ENCODE data around the gene ZNF205.

Gene ZNF205

GRCh38 chr16:3085868-3086595, 26.4 kb upstream of the ZNF205 start:
- Histone ChIP-seq H3K4me1 (ENCODE audit: control insufficient read depth, insufficient read depth, low read length, poor library complexity, severe bottlenecking) (peaks cover 8% of the 10 kb centered on the region), H3K9me3 (ENCODE audit: control insufficient read depth, low read length) (no peaks in the 10 kb centered on the region), H3K4me3 (ENCODE audit: extremely low read depth, insufficient read depth, low read length, poor library complexity, severe bottlenecking) (no peak overlapping the region), H3K27ac (ENCODE audit: low read depth, low read length, severe bottlenecking) (no peak overlapping the region), H3K36me3 (ENCODE audit: control insufficient read depth, insufficient read depth, low read length) (no peaks in the 10 kb centered on the region)
- WGBS, 2 experiments (ENCODE audit: insufficient coverage in 2 of 2), result 91 to 100% methylated on average over 9 to 10 of the region's 17 CpGs

GRCh38 chr16:3086596-3087242, 25.7 kb upstream of the ZNF205 start:
- Histone ChIP-seq H3K36me3 (ENCODE audit: control insufficient read depth, insufficient read depth, low read length) (no peaks in the 10 kb centered on the region), H3K9me3 (ENCODE audit: control insufficient read depth, low read length) (no peaks in the 10 kb centered on the region), H3K4me1 (ENCODE audit: control insufficient read depth, insufficient read depth, low read length, poor library complexity, severe bottlenecking) (peaks cover 8% of the 10 kb centered on the region), H3K27ac (ENCODE audit: low read depth, low read length, severe bottlenecking) (peak overlapping the region; percentile 64), H3K4me3 (ENCODE audit: extremely low read depth, insufficient read depth, low read length, poor library complexity, severe bottlenecking) (no peak overlapping the region)
- WGBS, 2 experiments (ENCODE audit: insufficient coverage in 2 of 2), result 75 to 93% methylated on average over 9 to 11 of the region's 14 CpGs

- Histone ChIP-seq H3K4me1 (ENCODE audit: control insufficient read depth, insufficient read depth, low read length, poor library complexity, severe bottlenecking) (peaks cover 8% of the 10 kb centered on the region), H3K36me3 (ENCODE audit: control insufficient read depth, insufficient read depth, low read length) (no peaks in the 10 kb centered on the region), H3K27ac (ENCODE audit: low read depth, low read length, severe bottlenecking) (peak overlapping the region; percentile 64), H3K4me3 (ENCODE audit: extremely low read depth, insufficient read depth, low read length, poor library complexity, severe bottlenecking) (no peak overlapping the region), H3K9me3 (ENCODE audit: control insufficient read depth, low read length) (no peaks in the 10 kb centered on the region)
- WGBS, 2 experiments (ENCODE audit: insufficient coverage in 2 of 2), result 78 to 89% methylated on average over 13 to 17 of the region's 18 CpGs
Measured at GRCh38 chr16:3087243-3088235, 24.8 kb upstream of the ZNF205 start.

- Histone ChIP-seq H3K9me3 (ENCODE audit: control insufficient read depth, low read length) (no peaks in the 10 kb centered on the region), H3K27ac (ENCODE audit: low read depth, low read length, severe bottlenecking) (no peak overlapping the region), H3K4me1 (ENCODE audit: control insufficient read depth, insufficient read depth, low read length, poor library complexity, severe bottlenecking) (peaks cover 8% of the 10 kb centered on the region), H3K36me3 (ENCODE audit: control insufficient read depth, insufficient read depth, low read length) (no peaks in the 10 kb centered on the region), H3K4me3 (ENCODE audit: extremely low read depth, insufficient read depth, low read length, poor library complexity, severe bottlenecking) (no peak overlapping the region)
- 94 to 100% methylated on average over 6 of the region's 7 CpGs for WGBS, 2 experiments (ENCODE audit: insufficient coverage in 2 of 2)
Measured at GRCh38 chr16:3088450-3088849, 23.9 kb upstream of the ZNF205 start.

GRCh38 chr16:3088925-3089716, 23.3 kb upstream of the ZNF205 start:
- Histone ChIP-seq H3K9me3 (ENCODE audit: control insufficient read depth, low read length) (no peaks in the 10 kb centered on the region), H3K36me3 (ENCODE audit: control insufficient read depth, insufficient read depth, low read length) (no peaks in the 10 kb centered on the region), H3K27ac (ENCODE audit: low read depth, low read length, severe bottlenecking) (no peak overlapping the region), H3K4me3 (ENCODE audit: extremely low read depth, insufficient read depth, low read length, poor library complexity, severe bottlenecking) (no peak overlapping the region), H3K4me1 (ENCODE audit: control insufficient read depth, insufficient read depth, low read length, poor library complexity, severe bottlenecking) (peaks cover 8% of the 10 kb centered on the region)
- 95 to 96% methylated on average over 67 to 71 of the region's 71 CpGs for WGBS, 2 experiments (ENCODE audit: insufficient coverage in 2 of 2)

- Histone ChIP-seq H3K36me3 (ENCODE audit: control insufficient read depth, insufficient read depth, low read length) (no peaks in the 10 kb centered on the region), H3K4me1 (ENCODE audit: control insufficient read depth, insufficient read depth, low read length, poor library complexity, severe bottlenecking) (peaks cover 8% of the 10 kb centered on the region), H3K9me3 (ENCODE audit: control insufficient read depth, low read length) (no peaks in the 10 kb centered on the region), H3K27ac (ENCODE audit: low read depth, low read length, severe bottlenecking) (no peak overlapping the region), H3K4me3 (ENCODE audit: extremely low read depth, insufficient read depth, low read length, poor library complexity, severe bottlenecking) (no peak overlapping the region)
- 96 to 98% methylated on average over 77 to 81 of the region's 81 CpGs for WGBS, 2 experiments (ENCODE audit: insufficient coverage in 2 of 2)
Measured at GRCh38 chr16:3089717-3090592, 22.4 kb upstream of the ZNF205 start.

- Histone ChIP-seq H3K4me1 (ENCODE audit: control insufficient read depth, insufficient read depth, low read length, poor library complexity, severe bottlenecking) (peaks cover 8% of the 10 kb centered on the region), H3K4me3 (ENCODE audit: extremely low read depth, insufficient read depth, low read length, poor library complexity, severe bottlenecking) (no peak overlapping the region), H3K36me3 (ENCODE audit: control insufficient read depth, insufficient read depth, low read length) (no peaks in the 10 kb centered on the region), H3K9me3 (ENCODE audit: control insufficient read depth, low read length) (no peaks in the 10 kb centered on the region), H3K27ac (ENCODE audit: low read depth, low read length, severe bottlenecking) (no peak overlapping the region)
- 93 to 96% methylated on average over 7 to 8 of the region's 8 CpGs for WGBS, 2 experiments (ENCODE audit: insufficient coverage in 2 of 2)
Measured at GRCh38 chr16:3091551-3091950, 20.8 kb upstream of the ZNF205 start.

- Histone ChIP-seq H3K27ac (ENCODE audit: low read depth, low read length, severe bottlenecking) (no peak overlapping the region), H3K4me3 (ENCODE audit: extremely low read depth, insufficient read depth, low read length, poor library complexity, severe bottlenecking) (no peak overlapping the region), H3K9me3 (ENCODE audit: control insufficient read depth, low read length) (no peaks in the 10 kb centered on the region), H3K4me1 (ENCODE audit: control insufficient read depth, insufficient read depth, low read length, poor library complexity, severe bottlenecking) (peaks cover 3% of the 10 kb centered on the region), H3K36me3 (ENCODE audit: control insufficient read depth, insufficient read depth, low read length) (no peaks in the 10 kb centered on the region)
- WGBS, 2 experiments (ENCODE audit: insufficient coverage in 2 of 2), result 91 to 97% methylated on average over 19 to 20 of the region's 20 CpGs
Measured at GRCh38 chr16:3092501-3092941, 19.9 kb upstream of the ZNF205 start.

- Histone ChIP-seq H3K36me3 (ENCODE audit: control insufficient read depth, insufficient read depth, low read length) (no peaks in the 10 kb centered on the region), H3K4me3 (ENCODE audit: extremely low read depth, insufficient read depth, low read length, poor library complexity, severe bottlenecking) (no peak overlapping the region), H3K9me3 (ENCODE audit: control insufficient read depth, low read length) (no peaks in the 10 kb centered on the region), H3K27ac (ENCODE audit: low read depth, low read length, severe bottlenecking) (no peak overlapping the region), H3K4me1 (ENCODE audit: control insufficient read depth, insufficient read depth, low read length, poor library complexity, severe bottlenecking) (peaks cover 5% of the 10 kb centered on the region)
- 87 to 93% methylated on average over 15 to 22 of the region's 22 CpGs for WGBS, 2 experiments (ENCODE audit: insufficient coverage in 2 of 2)
Measured at GRCh38 chr16:3094289-3095027, 17.9 kb upstream of the ZNF205 start.
